OCI-LY7 (cell line): ENCODE measurements around the gene DPEP2. TPM values are rescaled to one million over a fixed set of nuclear protein-coding genes. Genes with fewer than 3 reads are reported as not detected.
A peak's percentile ranks its signal among the peaks of the same experiment; 100 is the strongest.

Experiments used
- BruUV-seq: library from RNA; stranded (reverse); fragments of 400-500 nt; replicated peaks from 2 replicates; lab custom pipeline; 2021; lab: Mats Ljungman, UMichigan
- CTCF ChIA-PET: fragments of 300-600 bp; sonication (Branson Sonifier 250); formaldehyde crosslinking; loops from one replicate; lab custom pipeline; 2022; ENCODE audit warnings: antibody characterized with exemption; ENCODE audit not compliant: unreplicated experiment; lab: Charles Lee
- POLR2A ChIA-PET: fragments of 300-600 bp; sonication (Branson Sonifier 250); formaldehyde crosslinking; loops from one replicate; lab custom pipeline; 2022; ENCODE audit warnings: antibody characterized with exemption; lab: Charles Lee
- DNase-seq: peaks from one replicate; pipeline ENCODE4 v3.0.0-alpha.2; 2015; ENCODE audit warnings: low spot score
- H2AFZ ChIP-seq: fragments of 200-600 bp; sonication (generic), shearing (Covaris generic); 2 replicates; pipeline ENCODE4 v1.6.1; 2014; ENCODE audit warnings: mild to moderate bottlenecking, antibody characterized with exemption, low read length, moderate library complexity
- H3K27ac ChIP-seq: fragments of 200-600 bp; sonication (generic); 2 replicates; pipeline ENCODE4 v1.5.1; 2014; ENCODE audit warnings: mixed run types, low read depth, mild to moderate bottlenecking, moderate library complexity, low read length, inconsistent platforms; ENCODE audit not compliant: poor library complexity, severe bottlenecking
- H3K36me3 ChIP-seq: fragments of 200-600 bp; sonication (generic); 2 replicates; pipeline ENCODE4 v1.6.1; 2014; ENCODE audit warnings: mild to moderate bottlenecking, antibody characterized with exemption, low read length, moderate library complexity, mixed read lengths; ENCODE audit not compliant: insufficient read depth
- H3K4me1 ChIP-seq: fragments of 200-600 bp; sonication (generic); 2 replicates; pipeline ENCODE4 v1.5.1; 2014; ENCODE audit warnings: mild to moderate bottlenecking, low read length; ENCODE audit not compliant: insufficient read depth, poor library complexity, severe bottlenecking
- H3K4me2 ChIP-seq: fragments of 200-600 bp; sonication (generic); 2 replicates; pipeline ENCODE4 v1.6.1; 2014; ENCODE audit warnings: mild to moderate bottlenecking, low read length
- H3K4me3 ChIP-seq: fragments of 200-600 bp; sonication (generic); 2 replicates; pipeline ENCODE4 v1.5.1; 2014; ENCODE audit warnings: mild to moderate bottlenecking, low read depth, low read length; ENCODE audit not compliant: poor library complexity, severe bottlenecking
- H3K79me2 ChIP-seq: fragments of 200-600 bp; sonication (generic); 2 replicates; pipeline ENCODE4 v1.6.1; 2016; ENCODE audit warnings: low read depth, mild to moderate bottlenecking, low read length, moderate library complexity, mixed read lengths; ENCODE audit not compliant: insufficient read depth
- H3K9me2 ChIP-seq: fragments of 200-600 bp; sonication (generic); 2 replicates; pipeline ENCODE4 v1.6.1; 2016; ENCODE audit warnings: mild to moderate bottlenecking, low read length, mixed read lengths; ENCODE audit not compliant: insufficient read depth
- H3K9me3 ChIP-seq: fragments of 200-600 bp; sonication (generic); 2 replicates; pipeline ENCODE4 v1.6.1; 2014; ENCODE audit warnings: mild to moderate bottlenecking, mixed run types, low read length, mixed read lengths
- H4K20me1 ChIP-seq: fragments of 200-600 bp; sonication (generic); 2 replicates; pipeline ENCODE4 v1.6.1; 2014; ENCODE audit warnings: mild to moderate bottlenecking, antibody characterized with exemption, low read length, moderate library complexity, mixed read lengths; ENCODE audit not compliant: insufficient read depth
- EZH2phosphoT487 ChIP-seq: fragments of 200-600 bp; sonication (generic); IDR thresholded peaks from 2 replicates; pipeline ENCODE4 v1.6.1; 2018; ENCODE audit warnings: low read depth, borderline replicate concordance, mild to moderate bottlenecking, mixed run types, antibody characterized with exemption, low read length, moderate library complexity, mixed read lengths
- intact Hi-C: fragments of 100-400 bp; cut with micrococcal nuclease; formaldehyde crosslinking; loops from one replicate; pipeline ENCODE4 v1.10.0; 2022; ENCODE audit not compliant: unreplicated experiment
- total RNA-seq, 2 experiments: library from RNA; depleted of rRNA in 1 of 2; stranded (reverse); fragments of >200 nt in 1 of 2; shearing (Covaris generic) in 1 of 2; gene quantifications; 2 replicates each; pipeline ENCODE4 v1.2.3, GENCODE V29; 2014 to 2022
- TF ChIP-seq, protein P1 (sequence below): fragments of 200-600 bp; sonication (generic); conservative IDR thresholded peaks from 2 replicates; pipeline ENCODE4 v1.5.1; 2014; ENCODE audit warnings: mild to moderate bottlenecking, antibody characterized with exemption, low read length, moderate library complexity, mixed read lengths

The DPEP2 gene
- total RNA-seq, 2 experiments from 2014 or later, result 0.22 to 0.23 TPM

GRCh38 chr16:68028996-68029395 lies 29.7 kb upstream of the DPEP2 start:
- no peak for DNase-seq
- Histone ChIP-seq H3K79me2 (peaks cover 8% of the 10 kb centered on the region; the same call in 1 of the 2 replicates), H3K9me2 (no peaks in the 10 kb centered on the region), H3K9me3 (no peaks in the 10 kb centered on the region), H3K27ac (no peak overlapping the region), H3K4me3 (no peak overlapping the region), H3K4me1 (peaks cover 8% of the 10 kb centered on the region), H3K4me2 (no peak overlapping the region), H2AFZ (no peak overlapping the region), H4K20me1 (no peaks in the 10 kb centered on the region), H3K36me3 (peaks cover 56% of the 10 kb centered on the region)
- BruUV-seq, result no TSS peak
- ChIA-PET POLR2A (interaction anchor here (1.2 kb wide), 1 partner anchor 9 kb away, joined by 3 read pairs; no protein-coding TSS in a partner anchor), CTCF (no interaction called here)
- TF ChIP-seq EZH2phosphoT487, result no peak
- TF ChIP-seq, protein P1, sequence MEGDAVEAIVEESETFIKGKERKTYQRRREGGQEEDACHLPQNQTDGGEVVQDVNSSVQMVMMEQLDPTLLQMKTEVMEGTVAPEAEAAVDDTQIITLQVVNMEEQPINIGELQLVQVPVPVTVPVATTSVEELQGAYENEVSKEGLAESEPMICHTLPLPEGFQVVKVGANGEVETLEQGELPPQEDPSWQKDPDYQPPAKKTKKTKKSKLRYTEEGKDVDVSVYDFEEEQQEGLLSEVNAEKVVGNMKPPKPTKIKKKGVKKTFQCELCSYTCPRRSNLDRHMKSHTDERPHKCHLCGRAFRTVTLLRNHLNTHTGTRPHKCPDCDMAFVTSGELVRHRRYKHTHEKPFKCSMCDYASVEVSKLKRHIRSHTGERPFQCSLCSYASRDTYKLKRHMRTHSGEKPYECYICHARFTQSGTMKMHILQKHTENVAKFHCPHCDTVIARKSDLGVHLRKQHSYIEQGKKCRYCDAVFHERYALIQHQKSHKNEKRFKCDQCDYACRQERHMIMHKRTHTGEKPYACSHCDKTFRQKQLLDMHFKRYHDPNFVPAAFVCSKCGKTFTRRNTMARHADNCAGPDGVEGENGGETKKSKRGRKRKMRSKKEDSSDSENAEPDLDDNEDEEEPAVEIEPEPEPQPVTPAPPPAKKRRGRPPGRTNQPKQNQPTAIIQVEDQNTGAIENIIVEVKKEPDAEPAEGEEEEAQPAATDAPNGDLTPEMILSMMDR, result no peak
- intact Hi-C loops, result no loop called here

DNA sequence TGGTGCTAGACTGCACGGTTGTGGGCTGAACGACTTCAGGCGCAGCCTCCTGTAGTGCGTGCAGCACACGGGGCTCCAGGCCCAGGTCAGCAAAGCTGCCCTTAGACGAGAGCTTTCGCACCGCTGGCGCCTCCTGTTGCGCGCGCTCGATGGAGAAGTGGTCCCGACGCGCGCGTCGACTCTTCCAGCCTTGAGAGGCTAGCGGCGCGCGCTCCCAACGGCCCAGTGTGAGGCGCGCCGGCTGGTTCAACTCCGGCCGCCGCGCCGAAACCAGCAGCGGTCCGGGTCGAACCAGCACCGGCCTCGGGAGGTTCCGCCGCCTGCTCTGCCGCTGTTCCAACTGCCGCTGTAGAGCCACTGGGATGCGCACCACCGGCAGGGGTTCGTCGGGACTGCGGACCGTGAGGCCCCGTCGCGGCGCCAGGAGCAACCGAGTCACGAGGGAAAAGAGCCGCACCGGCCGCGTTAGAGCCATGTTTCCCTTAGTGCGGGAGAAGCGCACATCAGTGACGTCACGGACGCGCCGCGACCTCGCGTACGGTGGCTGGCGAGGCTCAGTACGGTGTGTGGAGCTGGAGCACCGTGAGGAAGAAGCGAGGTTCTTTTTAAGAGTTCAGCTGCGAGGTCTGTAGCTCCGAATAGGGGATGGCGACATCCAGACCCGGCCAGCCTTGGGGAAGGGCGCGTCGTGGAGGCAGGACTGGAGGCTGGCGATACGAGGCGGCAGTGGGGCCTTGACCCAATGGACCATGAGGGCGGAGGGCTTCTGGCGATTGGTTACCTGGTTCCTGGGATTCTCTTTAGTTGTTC lies 23.6 kb upstream of the DPEP2 start, which contains the start of the genes DDX28 and DUS2:
Gene DDX28 (minus strand): TSS at position 505 of the 810 bp plus-strand sequence. CDS start 30 bp downstream, at position 475.
Gene DUS2 (plus strand): TSS at position 557 of the 810 bp plus-strand sequence. CDS start 14,740 bp downstream, outside the sequence.
- H2AFZ ChIP-seq, result peak within 1 kb of the TSS; percentile 45
- intact Hi-C loops, result no loop called here
- H3K4me1 ChIP-seq, result peaks cover 21% of the 10 kb centered on the region
- H3K27ac ChIP-seq, result peak within 1 kb of the TSS; percentile 54
- DNase-seq, result peak; percentile 94
- BruUV-seq, result no TSS peak
- CTCF ChIA-PET, result interaction anchor here (0.8 kb wide), 1 partner anchor 15 kb away, joined by 3 read pairs; no protein-coding TSS in a partner anchor
- H3K9me3 ChIP-seq, result no peaks in the 10 kb centered on the region
- H3K4me2 ChIP-seq, result peak within 1 kb of the TSS; percentile 89
- peak within 1 kb of the TSS; percentile 78 for H3K4me3 ChIP-seq
- TF ChIP-seq, protein P1, result no peak
- no peak for TF ChIP-seq EZH2phosphoT487
- H3K79me2 ChIP-seq, result peaks cover 35% of the 10 kb centered on the region
- no peaks in the 10 kb centered on the region for H3K9me2 ChIP-seq
- peaks cover 37% of the 10 kb centered on the region for H3K36me3 ChIP-seq
- POLR2A ChIA-PET, result interaction anchor here (0.6 to 3.0 kb wide), 16 partner anchors 7 to 531 kb away, joined by 3 to 21 read pairs (median 4); partner anchors contain the start of genes DPEP2 and DPEP2NB
- H4K20me1 ChIP-seq, result no peaks in the 10 kb centered on the region
